Non-pigmented ciliary epithelial cell (primary cell): ENCODE data around the gene CGB1.
"Not testable (repeated sequence)": the region's sequence is repeated elsewhere in the genome, so short reads cannot be mapped to it uniquely, and the experiment has no call there.

Experiments
- DNase-seq: peaks from one replicate; pipeline ENCODE4 v3.0.0-alpha.2; 2010; ENCODE audit warnings: low read depth

Gene CGB1

DNA sequence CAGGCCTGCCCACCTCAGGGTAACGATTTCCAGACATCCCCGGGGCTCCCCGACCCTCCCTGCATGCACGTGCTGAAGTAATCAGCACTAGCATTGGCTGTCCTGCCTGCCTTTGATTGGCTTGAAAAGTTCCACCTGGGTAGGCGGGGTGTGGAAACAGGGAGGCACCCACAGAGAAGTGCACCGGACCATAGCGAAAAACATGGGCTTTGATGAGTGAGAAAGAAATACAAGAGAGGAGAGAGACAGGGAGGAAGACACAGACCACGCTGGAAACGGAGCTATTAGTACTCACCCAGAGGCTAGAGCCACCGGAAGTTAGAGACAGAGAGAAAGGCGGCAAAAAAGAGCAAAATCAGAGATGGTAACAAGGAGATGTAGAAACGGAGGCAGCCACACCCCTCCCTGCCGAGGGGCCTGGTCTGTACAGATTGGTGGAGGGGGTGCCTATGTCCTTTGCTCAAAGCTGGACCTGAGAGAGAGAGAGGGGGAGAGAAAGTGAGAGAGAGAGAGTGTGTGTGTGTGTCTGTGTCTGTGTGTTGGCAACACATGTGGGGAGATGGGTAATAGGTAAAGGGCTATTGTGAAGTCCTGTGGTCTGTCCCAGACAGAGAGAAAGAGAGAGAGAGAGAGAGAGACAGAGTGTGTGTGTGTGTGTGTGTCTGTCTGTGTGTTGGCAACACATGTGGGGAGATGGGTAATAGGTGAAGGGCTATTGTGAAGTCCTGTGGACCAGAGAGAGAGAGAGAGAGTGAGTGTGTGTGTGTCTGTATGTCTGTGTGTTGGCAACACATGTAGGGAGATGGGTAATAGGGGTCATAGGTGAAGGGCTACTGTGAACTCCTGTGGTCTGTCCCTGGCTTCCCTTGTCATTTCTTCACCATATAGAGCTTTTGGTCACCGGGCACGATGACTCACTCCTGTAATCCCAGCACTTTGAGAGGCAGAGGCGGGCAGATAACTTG lies 15.5 kb downstream of the CGB1 start:
- DNase-seq = no peak

DNA sequence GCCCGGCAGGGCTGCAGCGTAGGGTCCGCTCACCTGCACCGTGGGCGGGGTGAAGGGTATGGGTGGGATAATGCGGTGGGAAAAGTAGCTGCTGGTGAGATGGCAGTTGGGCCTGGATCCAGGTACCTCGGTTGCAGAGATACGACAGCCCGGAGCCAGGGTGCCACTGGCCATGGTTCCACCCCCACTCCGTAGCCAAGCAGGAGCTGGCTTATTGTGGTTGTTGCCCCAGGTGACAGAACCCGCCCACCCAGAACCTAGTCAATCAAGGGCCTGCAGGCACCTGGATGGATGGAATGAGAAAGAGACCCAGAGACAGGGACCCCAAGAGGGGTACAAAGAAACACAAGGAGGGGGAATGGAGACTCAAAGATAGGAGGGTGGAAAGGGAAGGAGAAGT lies 16.4 kb downstream of the CGB1 start:
- DNase-seq = no peak

GRCh38 chr19:49019242-49019932 lies 17.3 kb downstream of the CGB1 start:
- no peak for DNase-seq

- DNase-seq = not testable (repeated sequence)
Observed at GRCh38 chr19:49018388-49019241, 18.1 kb downstream of the CGB1 start.

- DNase-seq = no peak
Observed at GRCh38 chr19:49017666-49018351, 18.9 kb downstream of the CGB1 start.

DNA sequence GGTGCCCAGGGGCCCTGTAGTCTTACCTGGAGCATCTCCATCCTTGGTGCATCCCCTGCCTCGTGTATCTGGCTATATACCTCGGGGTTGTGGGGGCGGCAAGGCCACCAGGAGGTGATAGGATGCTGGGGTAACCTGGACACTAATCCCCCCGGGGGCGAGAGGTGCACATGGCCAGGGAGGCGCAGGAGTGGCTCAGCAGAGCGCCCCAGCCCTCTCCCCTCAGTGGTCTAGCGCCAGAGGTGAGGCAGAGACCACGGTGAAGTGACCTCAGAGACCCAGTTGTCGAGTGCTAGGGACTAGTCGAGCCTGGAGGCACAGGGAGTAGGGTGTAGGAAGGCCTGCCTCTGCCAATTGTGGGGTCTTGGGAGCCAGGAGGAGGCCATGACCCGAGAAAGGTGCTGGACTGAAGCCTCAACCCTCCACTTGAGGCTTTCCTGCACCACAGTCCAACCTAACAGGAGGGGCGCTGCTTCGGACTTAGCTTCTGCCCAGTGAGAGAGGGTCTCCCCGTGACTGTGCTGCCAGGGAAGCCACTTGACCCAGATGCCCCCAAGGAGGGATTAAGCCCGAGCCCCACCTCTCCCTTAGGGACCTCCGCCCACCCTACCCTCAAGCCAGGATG lies 19.5 kb downstream of the CGB1 start, which contains the start of gene LHB:
Gene LHB, minus strand, starts transcription at position 51 of the 625 bp plus-strand sequence. Its CDS starts 10 bp downstream, at position 41.
- no peak for DNase-seq

GRCh38 chr19:49016067-49016839 lies 20.4 kb downstream of the CGB1 start:
- no peak for DNase-seq

GRCh38 chr19:49014870-49015255 lies 21.8 kb downstream of the CGB1 start:
- no peak for DNase-seq

GRCh38 chr19:49014123-49014869 lies 22.4 kb downstream of the CGB1 start:
- no peak for DNase-seq

DNA sequence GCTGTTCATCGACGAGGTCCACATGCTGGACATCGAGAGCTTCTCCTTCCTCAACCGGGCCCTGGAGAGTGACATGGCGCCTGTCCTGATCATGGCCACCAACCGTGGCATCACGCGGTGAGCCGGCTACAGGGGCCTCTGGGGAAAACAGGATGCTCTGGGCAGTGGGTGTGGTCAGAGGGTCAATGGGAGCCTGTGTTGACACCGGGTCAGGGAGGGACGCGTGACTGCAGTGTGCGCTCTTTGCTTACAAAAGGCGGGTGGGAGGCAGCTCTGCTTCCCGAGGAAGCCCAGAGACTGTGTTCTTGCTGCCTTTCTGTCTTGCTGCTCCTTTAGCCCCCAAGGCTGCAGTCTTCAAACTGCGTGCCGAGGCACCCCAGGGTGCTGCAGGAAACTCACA lies 25.5 kb downstream of the CGB1 start:
- no peak for DNase-seq

GRCh38 chr19:49010453-49010852 lies 26.2 kb downstream of the CGB1 start:
- DNase-seq = no peak

DNA sequence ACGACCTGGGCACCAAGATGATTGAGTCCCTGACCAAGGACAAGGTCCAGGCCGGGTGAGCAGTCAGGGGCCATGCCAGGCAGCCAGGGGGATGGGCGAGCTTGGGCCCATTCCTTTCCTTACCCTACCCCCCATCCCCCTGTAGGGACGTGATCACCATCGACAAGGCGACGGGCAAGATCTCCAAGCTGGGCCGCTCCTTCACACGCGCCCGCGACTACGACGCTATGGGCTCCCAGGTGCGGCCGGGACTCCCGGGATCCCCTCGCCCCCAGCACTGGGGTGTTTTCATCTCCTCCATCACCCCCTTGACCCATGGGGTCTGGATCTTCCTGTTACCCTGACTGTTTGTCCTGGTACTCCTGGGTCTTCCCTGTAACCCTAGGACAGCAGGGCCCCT lies 26.9 kb downstream of the CGB1 start:
- DNase-seq = no peak

DNA sequence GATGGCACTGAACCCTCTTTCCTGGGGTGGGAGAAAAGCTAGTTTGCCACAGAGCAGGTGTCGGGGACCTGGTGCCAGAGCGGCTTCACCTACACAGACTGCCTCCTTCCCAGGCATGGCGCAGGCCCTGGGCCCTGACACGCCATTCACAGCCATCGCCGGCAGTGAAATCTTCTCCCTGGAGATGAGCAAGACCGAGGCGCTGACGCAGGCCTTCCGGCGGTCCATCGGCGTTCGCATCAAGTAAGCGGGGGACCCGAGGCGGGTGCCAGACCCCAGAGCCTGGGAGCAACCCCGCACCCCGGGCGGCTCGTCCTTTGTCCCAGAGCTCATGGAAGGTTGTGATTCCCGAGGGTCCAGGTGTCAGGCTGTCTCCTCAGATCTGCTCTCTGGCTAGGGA lies 29.8 kb downstream of the CGB1 start:
- no peak for DNase-seq

DNA sequence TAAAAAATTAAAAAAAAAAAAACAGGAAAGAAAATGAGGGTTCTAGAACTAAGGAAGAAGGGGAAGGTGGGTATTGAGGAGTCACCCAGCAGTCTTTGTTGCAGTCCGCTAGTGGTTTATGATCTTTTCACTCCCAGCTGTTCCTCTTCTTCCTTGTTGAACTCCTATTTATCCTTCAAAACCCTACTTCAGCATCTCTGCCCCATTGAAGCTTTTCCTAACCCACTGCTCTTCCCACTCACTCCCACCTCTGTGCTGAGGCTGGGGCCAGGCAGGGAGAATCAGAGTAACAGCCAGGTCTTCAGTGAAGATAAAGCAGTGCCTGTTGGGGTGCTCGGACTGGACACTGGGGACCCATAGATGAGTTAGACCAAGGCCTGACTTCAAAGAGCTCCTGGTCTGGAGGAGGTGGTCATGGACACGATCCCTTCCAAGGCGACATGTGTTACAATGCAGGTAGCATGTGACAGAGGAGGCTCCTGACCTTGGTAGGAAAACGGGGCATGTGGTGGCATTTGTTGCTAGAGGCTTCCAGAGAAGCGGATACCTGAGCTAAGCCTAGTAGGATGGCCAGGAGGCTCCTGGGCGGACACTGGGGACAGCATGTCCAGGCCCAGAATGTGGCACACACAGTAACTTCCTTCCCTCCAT lies 31.6 kb downstream of the CGB1 start:
- DNase-seq = no peak

DNA sequence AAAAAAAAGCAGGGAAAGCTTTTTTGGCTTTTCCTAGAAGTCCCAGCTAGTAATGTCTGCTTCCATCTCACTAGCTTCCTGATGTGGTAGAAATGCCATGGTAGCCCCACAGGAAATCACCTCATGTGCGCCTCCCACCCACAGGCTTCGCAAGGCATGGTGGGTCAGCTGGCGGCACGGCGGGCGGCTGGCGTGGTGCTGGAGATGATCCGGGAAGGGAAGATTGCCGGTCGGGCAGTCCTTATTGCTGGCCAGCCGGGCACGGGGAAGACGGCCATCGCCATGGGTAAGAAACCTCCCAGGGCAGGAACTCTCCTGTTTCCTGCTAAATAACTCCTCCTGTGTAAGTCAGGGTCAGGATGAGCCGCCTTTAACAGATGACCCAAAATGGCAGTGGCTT lies 32.6 kb downstream of the CGB1 start:
- no peak for DNase-seq

GRCh38 chr19:48999481-49000325 lies 37.0 kb downstream of the CGB1 start:
- DNase-seq = no peak

- DNase-seq = no peak
Observed at GRCh38 chr19:48997972-48998371, 38.7 kb downstream of the CGB1 start.

GRCh38 chr19:48994035-48994386 lies 42.7 kb downstream of the CGB1 start:
- no peak for DNase-seq
